ENCODE data around the gene ALG14.
"Not testable (repeated sequence)": the region's sequence is repeated elsewhere in the genome, so short reads cannot be mapped to it uniquely, and the experiment has no call there.

The ALG14 gene

DNA sequence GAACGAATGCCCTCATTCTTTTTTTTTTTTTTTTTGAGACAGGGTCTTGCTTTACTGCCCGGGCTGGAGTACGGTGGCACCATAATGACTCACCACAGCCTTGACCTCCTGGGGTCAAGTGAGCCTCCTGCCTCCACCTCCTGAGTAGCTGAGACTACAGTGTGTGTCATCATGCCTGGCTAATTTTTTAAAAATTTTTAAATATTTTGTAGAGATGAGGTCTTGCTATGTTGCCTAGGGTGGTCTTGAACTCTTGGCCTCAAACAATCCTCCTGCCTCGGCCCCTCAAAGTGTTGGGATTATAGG, 69.4 kb downstream of the ALG14 start:
- Histone ChIP-seq H3K4me3 (ENCODE audit: low read length) (no peak overlapping the region), H3K9ac (ENCODE audit: low read depth, low read length) (no peak overlapping the region), H3K9me3 (replicated peaks; ENCODE audit: low read length) (no peaks in the 10 kb centered on the region), H3K4me1 (ENCODE audit: control insufficient read depth, insufficient read depth, low read length) (peaks cover 20% of the 10 kb centered on the region), H3K27me3 (ENCODE audit: control insufficient read depth, insufficient read depth, low read length) (no peaks in the 10 kb centered on the region), H3K36me3 (ENCODE audit: insufficient read depth, low read length) (no peaks in the 10 kb centered on the region), H3K4me2 (ENCODE audit: low read length) (peak overlapping the region; percentile 70)

DNA sequence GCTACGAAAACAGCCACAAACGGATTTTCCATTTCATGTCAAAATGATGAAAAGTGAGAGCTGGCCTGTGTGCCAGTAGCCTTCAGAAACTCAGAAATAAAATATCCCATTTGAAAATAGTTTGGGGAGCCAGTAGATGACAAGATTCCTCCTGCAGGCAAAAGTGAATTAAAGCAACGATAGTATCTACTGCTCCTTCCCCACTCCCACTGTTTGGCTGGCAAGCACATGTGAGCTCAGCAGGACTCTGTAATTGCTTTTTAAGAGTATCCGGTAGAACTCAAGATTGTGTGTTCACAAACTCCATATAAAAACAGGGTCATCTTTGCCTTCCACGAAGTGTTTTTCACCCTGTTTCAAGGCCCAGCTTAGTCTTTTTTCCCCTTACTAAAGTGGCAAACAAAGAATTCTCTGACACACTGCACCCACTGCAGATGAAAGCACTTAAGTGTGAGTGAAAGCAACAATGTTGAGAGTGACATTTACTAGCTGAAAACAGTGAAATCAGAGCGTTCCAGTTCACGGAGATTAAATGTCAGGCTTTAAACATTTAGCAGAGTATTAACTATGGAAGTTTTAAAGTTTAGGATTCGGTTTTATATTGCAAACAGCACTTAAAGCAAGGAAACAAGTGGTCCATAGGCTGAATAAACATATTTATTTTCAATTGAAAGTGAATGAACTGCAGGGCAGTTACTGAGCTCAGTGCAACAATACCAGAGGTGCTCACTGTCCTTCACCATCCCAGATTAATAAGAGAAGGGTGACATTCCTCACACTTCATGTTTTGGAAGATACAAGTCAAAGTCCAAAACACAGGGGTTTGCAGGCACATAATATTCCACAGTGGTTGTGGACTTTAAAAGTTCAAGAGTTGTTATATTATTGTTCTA, 70.0 kb downstream of the ALG14 start:
- Histone ChIP-seq H3K4me1 (ENCODE audit: control insufficient read depth, insufficient read depth, low read length) (peaks cover 20% of the 10 kb centered on the region), H3K9ac (ENCODE audit: low read depth, low read length) (peak overlapping the region; percentile 42)

DNA sequence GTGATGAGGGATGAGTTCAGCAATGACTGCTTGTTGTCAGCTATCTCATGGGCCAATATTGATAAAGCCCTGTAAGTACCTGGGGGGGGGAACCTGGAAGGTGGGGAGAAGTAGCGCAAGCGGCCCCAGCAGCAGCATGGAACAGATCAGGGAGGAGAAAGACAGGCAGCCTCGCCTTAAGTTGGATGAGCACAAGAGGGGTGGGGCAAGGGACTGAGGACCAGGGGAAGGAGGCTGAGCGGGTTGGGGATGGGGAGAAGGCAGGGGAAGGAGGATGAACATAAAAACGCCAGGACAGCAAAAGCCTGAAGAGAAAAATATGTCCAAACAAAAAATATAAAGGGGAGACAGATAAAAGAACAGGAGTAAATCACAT, 70.6 kb downstream of the ALG14 start:
- H3K36me3 ChIP-seq (ENCODE audit: insufficient read depth, low read length) = no peaks in the 10 kb centered on the region
- no peaks in the 10 kb centered on the region for H3K9me3 ChIP-seq (replicated peaks; ENCODE audit: low read length)
- no peaks in the 10 kb centered on the region for H3K27me3 ChIP-seq (ENCODE audit: control insufficient read depth, insufficient read depth, low read length)
- H3K4me2 ChIP-seq (ENCODE audit: low read length) = peak overlapping the region; percentile 70
- peaks cover 20% of the 10 kb centered on the region for H3K4me1 ChIP-seq (ENCODE audit: control insufficient read depth, insufficient read depth, low read length)
- peak overlapping the region; percentile 42 for H3K9ac ChIP-seq (ENCODE audit: low read depth, low read length)
- peak overlapping the region; percentile 38 for H3K4me3 ChIP-seq (ENCODE audit: low read length)

More for the DNA sequence above, 70.0 kb downstream of the ALG14 start:
- H3K9me3 ChIP-seq (replicated peaks; ENCODE audit: low read length) = no peaks in the 10 kb centered on the region
- H3K36me3 ChIP-seq (ENCODE audit: insufficient read depth, low read length) = no peaks in the 10 kb centered on the region
- no peaks in the 10 kb centered on the region for H3K27me3 ChIP-seq (ENCODE audit: control insufficient read depth, insufficient read depth, low read length)
- H3K4me2 ChIP-seq (ENCODE audit: low read length) = peak overlapping the region; percentile 70
- H3K4me3 ChIP-seq (ENCODE audit: low read length) = peak overlapping the region; percentile 38

GRCh38 chr1:94999456-95000131, 73.2 kb downstream of the ALG14 start:
- no peak overlapping the region for H3K4me3 ChIP-seq (ENCODE audit: low read length)
- H3K36me3 ChIP-seq (ENCODE audit: insufficient read depth, low read length) = no peaks in the 10 kb centered on the region
- H3K4me1 ChIP-seq (ENCODE audit: control insufficient read depth, insufficient read depth, low read length) = peaks cover 30% of the 10 kb centered on the region
- H3K9me3 ChIP-seq (replicated peaks; ENCODE audit: low read length) = no peaks in the 10 kb centered on the region
- H3K9ac ChIP-seq (ENCODE audit: low read depth, low read length) = no peak overlapping the region
- H3K4me2 ChIP-seq (ENCODE audit: low read length) = no peak overlapping the region
- H3K27me3 ChIP-seq (ENCODE audit: control insufficient read depth, insufficient read depth, low read length) = no peaks in the 10 kb centered on the region

DNA sequence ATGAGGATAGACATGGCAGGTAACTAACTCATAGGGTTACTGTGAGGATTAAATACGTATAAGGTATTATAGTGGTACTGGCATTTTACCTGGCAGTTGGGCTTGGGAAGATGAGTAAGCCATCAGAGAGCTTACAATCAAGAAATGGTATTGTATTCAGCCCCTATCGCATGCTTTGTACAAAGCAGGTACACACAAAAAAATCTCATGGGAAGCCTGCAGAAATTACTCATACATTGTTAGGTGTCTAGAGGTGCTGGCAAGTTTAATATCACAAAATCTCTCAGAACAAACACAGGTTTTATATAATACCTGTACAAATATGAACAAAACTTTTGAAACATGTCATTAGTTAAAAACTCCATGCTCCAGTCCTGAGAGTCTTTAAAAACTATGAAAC, 74.0 kb downstream of the ALG14 start:
- no peak overlapping the region for H3K4me2 ChIP-seq (ENCODE audit: low read length)
- H3K4me1 ChIP-seq (ENCODE audit: control insufficient read depth, insufficient read depth, low read length) = peaks cover 28% of the 10 kb centered on the region
- no peaks in the 10 kb centered on the region for H3K27me3 ChIP-seq (ENCODE audit: control insufficient read depth, insufficient read depth, low read length)
- H3K9me3 ChIP-seq (replicated peaks; ENCODE audit: low read length) = no peaks in the 10 kb centered on the region
- H3K4me3 ChIP-seq (ENCODE audit: low read length) = no peak overlapping the region
- H3K36me3 ChIP-seq (ENCODE audit: insufficient read depth, low read length) = no peaks in the 10 kb centered on the region
- H3K9ac ChIP-seq (ENCODE audit: low read depth, low read length) = no peak overlapping the region

DNA sequence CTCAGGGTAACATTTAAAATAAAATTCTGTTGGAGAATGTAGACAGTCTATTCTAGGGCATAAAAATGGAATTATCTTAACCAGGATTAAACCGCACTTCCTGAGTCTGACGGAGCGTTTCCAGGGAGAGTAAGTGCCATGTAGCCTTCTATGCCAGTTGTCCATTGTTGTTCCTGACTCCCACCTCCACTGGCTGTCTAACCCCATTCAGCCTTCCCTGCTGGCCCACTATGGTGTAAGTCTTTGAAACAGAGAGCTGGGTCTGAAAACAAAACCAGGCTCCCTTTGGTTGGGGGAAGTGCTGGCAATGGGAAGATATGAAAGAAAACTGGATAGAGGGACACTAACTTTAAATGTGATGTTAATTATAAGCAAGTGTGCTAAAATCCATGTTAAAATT, 74.6 kb downstream of the ALG14 start:
- H3K4me2 ChIP-seq (ENCODE audit: low read length) = no peak overlapping the region
- H3K4me1 ChIP-seq (ENCODE audit: control insufficient read depth, insufficient read depth, low read length) = peaks cover 22% of the 10 kb centered on the region
- no peak overlapping the region for H3K9ac ChIP-seq (ENCODE audit: low read depth, low read length)
- no peaks in the 10 kb centered on the region for H3K36me3 ChIP-seq (ENCODE audit: insufficient read depth, low read length)
- H3K4me3 ChIP-seq (ENCODE audit: low read length) = no peak overlapping the region
- no peaks in the 10 kb centered on the region for H3K9me3 ChIP-seq (replicated peaks; ENCODE audit: low read length)
- no peaks in the 10 kb centered on the region for H3K27me3 ChIP-seq (ENCODE audit: control insufficient read depth, insufficient read depth, low read length)

- H3K27me3 ChIP-seq (ENCODE audit: control insufficient read depth, insufficient read depth, low read length); H3K9ac ChIP-seq (ENCODE audit: low read depth, low read length); H3K4me1 ChIP-seq (ENCODE audit: control insufficient read depth, insufficient read depth, low read length); H3K4me3 ChIP-seq (ENCODE audit: low read length); H3K4me2 ChIP-seq (ENCODE audit: low read length); H3K36me3 ChIP-seq (ENCODE audit: insufficient read depth, low read length); H3K9me3 ChIP-seq (replicated peaks; ENCODE audit: low read length): not testable (repeated sequence)
Observed at GRCh38 chr1:94995536-94995935, 77.2 kb downstream of the ALG14 start.

- Histone ChIP-seq H3K4me1 (ENCODE audit: control insufficient read depth, insufficient read depth, low read length) (peaks cover 12% of the 10 kb centered on the region), H3K36me3 (ENCODE audit: insufficient read depth, low read length) (no peaks in the 10 kb centered on the region), H3K9ac (ENCODE audit: low read depth, low read length) (no peak overlapping the region), H3K27me3 (ENCODE audit: control insufficient read depth, insufficient read depth, low read length) (no peaks in the 10 kb centered on the region), H3K9me3 (replicated peaks; ENCODE audit: low read length) (no peaks in the 10 kb centered on the region), H3K4me2 (ENCODE audit: low read length) (no peak overlapping the region), H3K4me3 (ENCODE audit: low read length) (no peak overlapping the region)
Observed at GRCh38 chr1:94994805-94995204, 77.9 kb downstream of the ALG14 start.

- peaks cover 16% of the 10 kb centered on the region for H3K4me1 ChIP-seq (ENCODE audit: control insufficient read depth, insufficient read depth, low read length)
- no peaks in the 10 kb centered on the region for H3K9me3 ChIP-seq (replicated peaks; ENCODE audit: low read length)
- no peaks in the 10 kb centered on the region for H3K36me3 ChIP-seq (ENCODE audit: insufficient read depth, low read length)
- H3K9ac ChIP-seq (ENCODE audit: low read depth, low read length) = no peak overlapping the region
- no peaks in the 10 kb centered on the region for H3K27me3 ChIP-seq (ENCODE audit: control insufficient read depth, insufficient read depth, low read length)
- no peak overlapping the region for H3K4me3 ChIP-seq (ENCODE audit: low read length)
- H3K4me2 ChIP-seq (ENCODE audit: low read length) = no peak overlapping the region
Observed at GRCh38 chr1:94993931-94994645, 78.7 kb downstream of the ALG14 start.

- Histone ChIP-seq H3K4me3 (ENCODE audit: low read length) (no peak overlapping the region), H3K27me3 (ENCODE audit: control insufficient read depth, insufficient read depth, low read length) (no peaks in the 10 kb centered on the region), H3K9me3 (replicated peaks; ENCODE audit: low read length) (no peaks in the 10 kb centered on the region)
Observed at GRCh38 chr1:94992863-94993563, 79.7 kb downstream of the ALG14 start.

GRCh38 chr1:94992161-94992560, 80.6 kb downstream of the ALG14 start:
- no peaks in the 10 kb centered on the region for H3K27me3 ChIP-seq (ENCODE audit: control insufficient read depth, insufficient read depth, low read length)
- H3K9me3 ChIP-seq (replicated peaks; ENCODE audit: low read length) = no peaks in the 10 kb centered on the region
- H3K4me2 ChIP-seq (ENCODE audit: low read length) = no peak overlapping the region
- H3K9ac ChIP-seq (ENCODE audit: low read depth, low read length) = no peak overlapping the region
- peaks cover 28% of the 10 kb centered on the region for H3K4me1 ChIP-seq (ENCODE audit: control insufficient read depth, insufficient read depth, low read length)
- no peak overlapping the region for H3K4me3 ChIP-seq (ENCODE audit: low read length)
- no peaks in the 10 kb centered on the region for H3K36me3 ChIP-seq (ENCODE audit: insufficient read depth, low read length)

More at GRCh38 chr1:94992863-94993563, 79.7 kb downstream of the ALG14 start:
- no peak overlapping the region for H3K4me2 ChIP-seq (ENCODE audit: low read length)
- no peaks in the 10 kb centered on the region for H3K36me3 ChIP-seq (ENCODE audit: insufficient read depth, low read length)
- H3K9ac ChIP-seq (ENCODE audit: low read depth, low read length) = no peak overlapping the region
- H3K4me1 ChIP-seq (ENCODE audit: control insufficient read depth, insufficient read depth, low read length) = peaks cover 20% of the 10 kb centered on the region

All from skeletal muscle satellite cell (primary cell).